HUES64 (cell line): ENCODE results near the gene PARD3B.

ENCODE experiments used
- H3K27ac ChIP-seq: 2 replicates; pipeline ENCODE4 v1.7.0; 2013; ENCODE audit warnings: low read depth, low read length, inconsistent platforms
- H3K27me3 ChIP-seq: 2 replicates; pipeline ENCODE4 v1.6.1; 2013; ENCODE audit warnings: mild to moderate bottlenecking, low read length; ENCODE audit not compliant: insufficient read depth
- H3K36me3 ChIP-seq: 2 replicates; pipeline ENCODE4 v1.6.1; 2013; ENCODE audit warnings: mild to moderate bottlenecking, low read length; ENCODE audit not compliant: insufficient read depth
- H3K4me1 ChIP-seq: 2 replicates; pipeline ENCODE4 v1.6.1; 2013; ENCODE audit warnings: mild to moderate bottlenecking, low read length, moderate library complexity; ENCODE audit not compliant: insufficient read depth
- H3K4me3 ChIP-seq: 2 replicates; pipeline ENCODE4 v1.5.1; 2013; ENCODE audit warnings: mild to moderate bottlenecking, low read length, moderate library complexity
- H3K9ac ChIP-seq: 2 replicates; pipeline ENCODE4 v1.6.1; 2013; ENCODE audit warnings: mild to moderate bottlenecking, low read depth, low read length
- H3K9me3 ChIP-seq: 2 replicates; pipeline ENCODE4 v1.6.1; 2013; ENCODE audit warnings: low read depth, low read length; ENCODE audit not compliant: insufficient read depth
- WGBS: fragments of 150-250, 120-280 bp; methylation state at CpG from one replicate; pipeline ENCODE4 v1.1.7; 2013; ENCODE audit warnings: missing lambda C conversion rate; 5-methylcytosine and 5-hydroxymethylcytosine counted together

Gene PARD3B

DNA sequence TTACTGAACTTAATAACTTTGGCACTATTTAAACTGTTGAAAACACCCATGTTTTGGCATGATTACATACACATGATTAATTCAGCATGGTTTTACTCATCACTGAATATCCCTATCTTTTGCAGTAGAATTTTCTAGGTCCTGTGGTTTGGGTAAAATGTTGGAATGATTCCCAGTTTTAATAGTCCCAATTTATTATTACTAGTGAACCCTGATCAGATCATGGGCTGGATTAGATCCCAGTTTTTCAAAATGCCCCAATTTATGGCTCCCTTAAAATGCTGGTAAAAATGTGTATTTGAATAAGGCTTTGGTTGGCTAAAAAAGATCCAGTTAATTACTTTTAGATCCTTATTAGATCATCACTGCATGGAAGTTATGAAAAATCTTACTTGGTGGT is 863.4 kb downstream of the PARD3B start:
- Histone ChIP-seq H3K36me3 (no peaks in the 10 kb centered on the region), H3K9ac (no peak overlapping the region), H3K4me1 (no peaks in the 10 kb centered on the region), H3K27me3 (no peaks in the 10 kb centered on the region), H3K9me3 (no peaks in the 10 kb centered on the region), H3K4me3 (no peak overlapping the region), H3K27ac (no peak overlapping the region)

DNA sequence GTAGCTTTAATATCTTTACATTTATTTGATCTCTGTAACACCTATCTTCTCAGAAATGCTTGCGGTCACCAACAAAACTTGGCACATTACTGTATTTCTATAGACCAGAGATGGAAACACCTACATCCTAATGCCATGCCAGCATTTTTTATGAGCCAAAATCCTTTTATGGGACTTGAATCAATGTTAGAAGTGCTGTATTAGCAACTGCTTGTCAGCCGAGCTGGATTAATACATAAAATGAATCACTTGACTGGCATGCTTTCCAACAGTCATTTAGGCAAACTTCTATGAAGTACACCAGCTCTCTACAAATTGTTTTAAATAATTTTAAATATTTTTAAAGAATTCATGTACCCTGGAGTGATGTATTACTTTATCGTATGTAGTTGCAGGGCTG is 864.1 kb downstream of the PARD3B start:
- Histone ChIP-seq H3K9ac (no peak overlapping the region), H3K27ac (no peak overlapping the region), H3K4me3 (no peak overlapping the region), H3K36me3 (no peaks in the 10 kb centered on the region), H3K27me3 (no peaks in the 10 kb centered on the region), H3K4me1 (no peaks in the 10 kb centered on the region), H3K9me3 (no peaks in the 10 kb centered on the region)
- WGBS: 99% methylated on average over 3 of the region's 3 CpGs

DNA sequence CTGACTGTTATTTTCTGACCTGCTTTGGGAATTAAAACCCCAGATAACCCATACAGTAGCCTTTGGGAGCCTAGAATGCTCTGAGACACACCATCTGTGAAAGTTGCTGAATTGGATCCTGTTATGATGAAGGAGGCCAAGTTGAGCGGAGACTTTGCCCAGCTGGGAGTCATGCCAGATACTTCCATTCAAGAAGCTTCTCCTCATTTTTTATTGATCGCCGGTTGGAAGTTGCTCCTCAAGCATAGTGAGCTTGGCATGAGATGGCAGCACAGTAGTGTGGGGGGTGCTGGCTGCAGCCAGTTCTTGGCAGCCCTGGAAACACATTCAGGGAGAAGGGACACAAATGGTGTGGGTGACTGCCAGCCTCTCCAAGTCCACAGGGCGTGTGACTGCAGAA is 866.3 kb downstream of the PARD3B start:
- 93% methylated on average over 3 of the region's 4 CpGs for WGBS
- Histone ChIP-seq H3K27me3 (no peaks in the 10 kb centered on the region), H3K4me3 (no peak overlapping the region), H3K9ac (no peak overlapping the region), H3K36me3 (no peaks in the 10 kb centered on the region), H3K27ac (no peak overlapping the region), H3K9me3 (no peaks in the 10 kb centered on the region), H3K4me1 (no peaks in the 10 kb centered on the region)

DNA sequence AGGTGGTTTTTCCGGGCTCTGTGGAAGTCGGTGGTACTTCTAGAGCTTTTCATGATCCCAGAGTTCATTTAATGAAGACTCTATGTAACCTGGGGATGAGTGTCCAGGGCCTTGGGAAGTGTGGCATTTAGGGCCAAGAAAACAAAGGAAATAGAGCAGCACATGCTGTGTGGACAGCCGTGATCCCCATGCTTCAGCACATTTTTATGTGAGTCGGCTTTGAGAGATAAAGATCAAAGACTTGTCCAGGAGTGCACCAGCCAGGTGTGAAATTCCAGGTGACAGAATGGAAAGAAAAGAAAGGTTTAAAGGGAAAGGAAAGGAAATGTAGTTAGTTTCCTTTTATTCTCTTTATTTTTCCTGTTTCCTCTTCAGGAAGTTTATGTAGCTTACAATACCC is 879.1 kb downstream of the PARD3B start:
- peaks cover 5% of the 10 kb centered on the region for H3K4me1 ChIP-seq
- no peak overlapping the region for H3K9ac ChIP-seq
- H3K27ac ChIP-seq: no peak overlapping the region
- 81% methylated on average over 4 of the region's 4 CpGs for WGBS
- H3K36me3 ChIP-seq: no peaks in the 10 kb centered on the region
- no peaks in the 10 kb centered on the region for H3K27me3 ChIP-seq
- no peak overlapping the region for H3K4me3 ChIP-seq
- H3K9me3 ChIP-seq: no peaks in the 10 kb centered on the region

DNA sequence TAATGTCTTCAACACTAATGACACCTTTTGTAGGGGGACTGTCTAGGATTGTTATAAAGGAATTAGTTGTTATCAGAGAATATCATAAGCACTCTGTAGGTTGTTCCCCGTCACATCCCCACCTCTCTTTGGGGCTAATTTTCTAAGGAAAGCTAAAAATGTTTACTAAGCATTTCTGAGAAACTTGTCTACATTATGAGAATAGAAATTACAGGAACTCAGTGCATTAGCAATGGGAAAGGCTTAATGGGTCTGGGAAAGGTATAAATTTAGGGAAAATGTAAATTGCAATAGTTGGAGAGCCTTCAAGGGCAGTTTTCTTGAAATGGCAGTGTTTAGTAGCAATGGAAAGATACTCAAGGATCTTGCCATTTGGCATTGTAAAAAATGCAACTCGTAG is 879.8 kb downstream of the PARD3B start:
- no peak overlapping the region for H3K4me3 ChIP-seq
- H3K36me3 ChIP-seq: no peaks in the 10 kb centered on the region
- H3K27me3 ChIP-seq: no peaks in the 10 kb centered on the region
- H3K9me3 ChIP-seq: no peaks in the 10 kb centered on the region
- no peak overlapping the region for H3K9ac ChIP-seq
- H3K4me1 ChIP-seq: peaks cover 5% of the 10 kb centered on the region
- 89% methylated on average over 2 of the region's 2 CpGs for WGBS
- no peak overlapping the region for H3K27ac ChIP-seq

DNA sequence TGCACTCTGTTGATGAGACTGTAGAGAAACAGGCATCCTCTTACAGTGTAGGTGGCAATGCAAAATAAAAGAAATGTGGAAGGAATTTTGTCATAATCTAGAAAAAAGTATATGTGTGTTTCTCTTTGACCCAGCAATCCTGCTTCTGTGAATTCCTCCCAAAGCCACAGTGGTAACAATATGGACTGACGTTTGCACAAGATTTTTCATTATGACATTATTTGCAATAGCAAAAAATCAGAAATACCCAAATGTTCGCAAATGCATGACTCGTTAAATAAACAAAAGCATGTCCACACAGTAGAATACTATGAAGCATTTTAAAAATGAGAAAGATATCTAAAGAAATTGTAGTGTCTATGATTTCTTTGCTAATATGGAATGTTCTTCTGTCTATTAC is 881.8 kb downstream of the PARD3B start:
- WGBS: 84% methylated on average over 3 of the region's 3 CpGs
- Histone ChIP-seq H3K9ac (no peak overlapping the region), H3K9me3 (no peaks in the 10 kb centered on the region)

DNA sequence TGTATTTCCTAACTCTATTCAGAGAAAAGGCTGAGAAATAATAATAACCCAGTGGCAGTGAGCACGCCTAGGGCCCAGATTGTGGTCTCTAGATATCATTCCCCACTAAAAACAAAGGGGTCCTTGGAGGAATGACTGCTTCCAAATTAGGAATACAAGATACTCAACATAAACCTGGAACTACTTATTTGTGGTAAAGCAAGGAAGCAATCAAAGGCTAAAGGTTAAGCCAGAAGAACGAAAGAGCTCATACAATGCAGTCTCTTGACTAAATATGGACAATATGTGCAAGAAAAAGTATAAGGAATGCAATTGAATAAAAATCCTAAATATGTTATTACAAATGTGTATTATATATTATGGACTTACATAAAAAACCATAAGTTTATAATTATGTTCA is 883.5 kb downstream of the PARD3B start:
- Histone ChIP-seq H3K36me3 (no peaks in the 10 kb centered on the region), H3K27ac (no peak overlapping the region), H3K9ac (no peak overlapping the region), H3K4me1 (peaks cover 5% of the 10 kb centered on the region), H3K4me3 (no peak overlapping the region), H3K9me3 (no peaks in the 10 kb centered on the region), H3K27me3 (no peaks in the 10 kb centered on the region)
- 100% methylated on average over 2 of the region's 2 CpGs for WGBS

More for the DNA sequence above, 881.8 kb downstream of the PARD3B start:
- Histone ChIP-seq H3K27me3 (no peaks in the 10 kb centered on the region), H3K27ac (no peak overlapping the region), H3K4me3 (no peak overlapping the region), H3K36me3 (no peaks in the 10 kb centered on the region), H3K4me1 (peaks cover 5% of the 10 kb centered on the region)

DNA sequence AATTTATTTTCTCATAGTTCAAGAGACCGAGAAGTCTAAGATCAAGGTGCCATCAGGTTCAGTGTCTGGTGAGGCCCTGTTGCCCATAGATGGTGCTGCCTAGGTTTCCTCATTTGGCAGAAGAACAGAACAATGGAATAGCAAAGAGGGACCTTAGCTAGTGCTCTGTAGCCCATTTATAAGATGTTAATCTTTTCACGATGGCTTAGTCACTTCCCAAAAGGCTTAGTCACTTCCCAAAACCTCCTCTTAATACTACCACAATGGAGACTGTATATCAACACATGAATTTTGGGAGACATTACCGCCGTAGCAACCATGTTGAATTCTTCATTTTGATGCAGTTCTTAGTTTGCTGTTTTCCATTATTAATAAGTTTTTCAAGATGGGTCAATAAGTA is 890.7 kb downstream of the PARD3B start:
- 92% methylated on average over 4 of the region's 4 CpGs for WGBS
- Histone ChIP-seq H3K27ac (no peak overlapping the region), H3K4me3 (no peak overlapping the region), H3K9ac (no peak overlapping the region), H3K9me3 (no peaks in the 10 kb centered on the region), H3K4me1 (peaks cover 15% of the 10 kb centered on the region; the same call in 1 of the 2 replicates), H3K36me3 (no peaks in the 10 kb centered on the region), H3K27me3 (peaks cover 14% of the 10 kb centered on the region)

DNA sequence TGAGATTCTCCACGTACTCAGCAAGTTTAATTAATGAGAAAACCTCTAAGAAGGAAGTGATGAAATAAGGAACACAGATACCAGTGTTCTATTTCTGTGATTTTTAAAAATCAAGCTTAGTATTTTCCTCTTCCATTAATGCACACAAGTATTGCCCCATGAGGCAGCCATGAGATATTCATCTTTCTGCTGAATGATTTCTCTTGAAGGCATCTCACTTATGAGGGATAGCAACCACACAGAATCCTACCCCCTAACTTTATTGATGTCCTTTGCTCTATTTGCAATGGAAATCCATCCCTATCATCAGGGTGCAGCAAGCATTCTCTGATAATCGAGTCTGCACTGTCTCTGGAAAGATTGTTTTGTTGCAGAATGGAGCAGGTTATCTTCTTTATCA is 893.0 kb downstream of the PARD3B start:
- no peak overlapping the region for H3K4me3 ChIP-seq
- peaks cover 16% of the 10 kb centered on the region for H3K27me3 ChIP-seq
- no peaks in the 10 kb centered on the region for H3K9me3 ChIP-seq
- H3K4me1 ChIP-seq: peaks cover 15% of the 10 kb centered on the region; the same call in 1 of the 2 replicates
- no peaks in the 10 kb centered on the region for H3K36me3 ChIP-seq
- WGBS: 71% methylated on average over 2 of the region's 2 CpGs
- H3K27ac ChIP-seq: no peak overlapping the region
- no peak overlapping the region for H3K9ac ChIP-seq

DNA sequence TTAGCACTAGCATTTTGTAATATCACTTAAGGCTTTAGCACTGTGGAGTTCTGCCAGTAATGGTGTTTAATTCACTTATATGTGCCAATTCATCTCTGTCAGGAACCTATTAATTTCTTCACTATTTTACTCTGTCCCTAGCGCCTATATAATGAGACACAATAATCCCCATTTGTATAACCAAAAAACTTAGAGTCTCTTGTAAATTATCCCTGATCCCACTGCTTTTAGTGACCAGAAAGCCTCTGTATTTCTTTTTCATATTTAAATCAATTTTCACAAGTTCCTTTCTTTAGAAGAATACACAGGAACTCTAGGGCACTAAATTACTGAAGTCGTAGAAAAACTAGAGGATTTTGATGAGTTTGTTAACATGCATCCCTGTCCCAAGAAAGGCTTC is 894.3 kb downstream of the PARD3B start:
- H3K4me3 ChIP-seq: no peak overlapping the region
- no peaks in the 10 kb centered on the region for H3K36me3 ChIP-seq
- H3K9ac ChIP-seq: no peak overlapping the region
- H3K9me3 ChIP-seq: no peaks in the 10 kb centered on the region
- peaks cover 15% of the 10 kb centered on the region; the same call in 1 of the 2 replicates for H3K4me1 ChIP-seq
- peaks cover 16% of the 10 kb centered on the region for H3K27me3 ChIP-seq
- no peak overlapping the region for H3K27ac ChIP-seq
- 63% methylated on average over 2 of the region's 2 CpGs for WGBS

DNA sequence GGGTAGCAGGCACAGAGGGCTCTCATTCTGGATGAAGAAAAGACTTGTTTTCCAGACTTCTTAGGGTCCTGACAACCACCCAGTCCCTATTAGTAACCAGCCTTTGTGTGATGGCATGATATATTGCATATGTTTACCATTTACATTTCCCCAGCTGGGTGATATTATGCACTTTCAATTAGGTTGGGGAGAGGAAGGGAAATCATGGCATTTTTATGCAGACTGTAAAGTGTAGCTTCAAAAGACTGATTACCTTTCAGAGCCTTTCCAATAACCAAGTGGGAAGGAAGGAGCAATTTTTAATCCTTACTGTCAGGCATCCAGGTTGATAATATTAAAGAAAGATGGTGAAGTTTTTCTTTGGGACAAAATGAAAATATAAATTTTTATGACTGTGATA is 896.2 kb downstream of the PARD3B start:
- H3K36me3 ChIP-seq: no peaks in the 10 kb centered on the region
- H3K9me3 ChIP-seq: no peaks in the 10 kb centered on the region
- H3K9ac ChIP-seq: no peak overlapping the region
- H3K4me3 ChIP-seq: no peak overlapping the region
- peaks cover 15% of the 10 kb centered on the region; the same call in 1 of the 2 replicates for H3K4me1 ChIP-seq
- H3K27ac ChIP-seq: no peak overlapping the region
- H3K27me3 ChIP-seq: peaks cover 16% of the 10 kb centered on the region

DNA sequence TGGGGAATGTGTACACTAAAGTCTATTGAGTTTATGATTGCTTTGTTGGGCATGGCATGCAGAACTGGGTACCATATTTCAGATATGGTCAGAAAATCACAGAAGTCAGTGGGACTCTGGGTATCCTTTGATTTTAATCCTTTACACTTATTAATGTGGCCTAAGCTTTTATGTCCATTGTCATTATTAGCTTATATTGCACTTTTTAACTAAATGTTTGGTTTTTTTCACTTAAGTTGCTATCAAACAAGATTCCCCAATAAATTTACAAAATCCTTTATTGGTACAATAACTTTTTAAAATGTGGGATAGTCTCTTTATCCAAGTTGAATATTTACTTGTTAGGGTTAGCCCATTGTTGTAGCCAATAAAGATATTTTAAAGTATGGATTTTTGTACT is 902.9 kb downstream of the PARD3B start:
- no peaks in the 10 kb centered on the region for H3K27me3 ChIP-seq
- no peak overlapping the region for H3K4me3 ChIP-seq
- no peak overlapping the region for H3K9ac ChIP-seq
- no peaks in the 10 kb centered on the region for H3K9me3 ChIP-seq
- H3K36me3 ChIP-seq: no peaks in the 10 kb centered on the region
- 0 out of 2 replicates have a peak, but pooled peaks cover 3% of the 10 kb centered on the region for H3K4me1 ChIP-seq
- H3K27ac ChIP-seq: no peak overlapping the region
